Calu3 (cell line): ENCODE measurements around the gene ADGRD1. TPM values are rescaled to one million over a fixed set of nuclear protein-coding genes. Genes with fewer than 3 reads are reported as not detected.

Source experiments
- BruUV-seq: library from RNA; stranded (reverse); fragments of 400-500 nt; replicated peaks from 2 replicates; lab custom pipeline; 2021; lab: Mats Ljungman, UMichigan
- CTCF ChIA-PET: fragments of 300-600 bp; sonication (Branson Sonifier 250); formaldehyde crosslinking; loops from one replicate; lab custom pipeline; 2022; ENCODE audit warnings: antibody characterized with exemption; lab: Charles Lee
- DNase-seq: peaks from one replicate; pipeline ENCODE4 v3.0.0; 2022
- H3K27ac Mint-ChIP-seq: one replicate; pipeline ENCODE4 v1.8.0; 2022; ENCODE audit warnings: mixed read lengths; ENCODE audit not compliant: unreplicated experiment
- H3K27me3 Mint-ChIP-seq: one replicate; pipeline ENCODE4 v1.8.0; 2022; ENCODE audit warnings: mixed read lengths; ENCODE audit not compliant: unreplicated experiment
- H3K36me3 Mint-ChIP-seq: one replicate; pipeline ENCODE4 v1.8.0; 2022; ENCODE audit warnings: mild to moderate bottlenecking, moderate library complexity, mixed read lengths; ENCODE audit not compliant: insufficient read depth, unreplicated experiment
- H3K4me1 Mint-ChIP-seq: one replicate; pipeline ENCODE4 v1.8.0; 2022; ENCODE audit warnings: mild to moderate bottlenecking, low read depth, mixed read lengths; ENCODE audit not compliant: unreplicated experiment
- H3K4me3 Mint-ChIP-seq: one replicate; pipeline ENCODE4 v1.8.0; 2022; ENCODE audit warnings: mild to moderate bottlenecking, low read depth, moderate library complexity, mixed read lengths; ENCODE audit not compliant: unreplicated experiment
- H3K9me3 Mint-ChIP-seq: one replicate; pipeline ENCODE4 v1.8.0; 2022; ENCODE audit warnings: low read depth, mixed read lengths; ENCODE audit not compliant: unreplicated experiment
- CTCF ChIP-seq: fragments of 200-600 bp; IDR thresholded peaks from one replicate; pipeline ENCODE4 v1.8.0; 2022; ENCODE audit warnings: antibody characterized with exemption; ENCODE audit not compliant: unreplicated experiment
- intact Hi-C: fragments of 100-400 bp; cut with micrococcal nuclease; formaldehyde crosslinking; loops from one replicate; pipeline ENCODE4 v1.10.0; 2022; ENCODE audit not compliant: unreplicated experiment
- total RNA-seq: library from RNA; stranded (reverse); gene quantifications from 2 replicates; pipeline ENCODE4 v1.2.3, GENCODE V29; 2022

The ADGRD1 gene
- total RNA-seq, 1 experiment from 2014 or later, result not detected

- CTCF ChIA-PET, result no interaction called here
- no peaks in the 10 kb centered on the region for H3K4me1 Mint-ChIP-seq
- peaks cover 65% of the 10 kb centered on the region for H3K27me3 Mint-ChIP-seq
- H3K36me3 Mint-ChIP-seq, result no peaks in the 10 kb centered on the region
- BruUV-seq, result no TSS peak
- intact Hi-C loops, result no loop called here
- no peak for TF ChIP-seq CTCF
- no peak for DNase-seq
- H3K9me3 Mint-ChIP-seq, result no peaks in the 10 kb centered on the region
- H3K4me3 Mint-ChIP-seq, result no peak overlapping the region
- H3K27ac Mint-ChIP-seq, result no peak overlapping the region
These were observed 168.1 kb downstream of the ADGRD1 start for GRCh38 chr12:131121705-131122405.

- DNase-seq, result no peak
- no peaks in the 10 kb centered on the region for H3K4me1 Mint-ChIP-seq
- TF ChIP-seq CTCF, result no peak
- H3K4me3 Mint-ChIP-seq, result no peak overlapping the region
- H3K36me3 Mint-ChIP-seq, result no peaks in the 10 kb centered on the region
- BruUV-seq, result no TSS peak
- H3K27me3 Mint-ChIP-seq, result peaks cover 62% of the 10 kb centered on the region
- CTCF ChIA-PET, result interaction anchor here (0.9 kb wide), 1 partner anchor 16 kb away, joined by 4 read pairs; no protein-coding TSS in a partner anchor
- peaks cover 3% of the 10 kb centered on the region for H3K9me3 Mint-ChIP-seq
- intact Hi-C loops, result no loop called here
- no peak overlapping the region for H3K27ac Mint-ChIP-seq
These were observed 168.9 kb downstream of the ADGRD1 start for GRCh38 chr12:131122631-131123030.

DNA sequence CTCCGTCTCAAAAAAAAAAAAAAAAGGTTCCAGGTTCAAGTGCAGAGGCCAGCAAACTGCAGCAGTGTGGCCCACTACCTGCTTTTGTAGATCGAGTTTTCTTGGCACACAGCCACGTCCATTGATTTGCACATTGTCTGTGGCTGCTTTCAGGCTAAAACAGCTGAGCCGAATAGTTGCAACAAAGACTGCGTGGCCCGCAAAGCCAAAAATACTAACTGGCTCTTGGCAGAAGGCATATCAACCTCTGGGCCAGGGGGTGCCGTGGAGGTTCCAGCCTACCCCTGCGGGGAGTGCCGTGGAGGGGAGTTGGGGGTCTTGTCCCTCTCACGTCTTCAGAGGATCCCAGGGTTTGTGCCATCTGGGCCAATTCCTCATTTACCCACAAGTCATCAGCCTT, 170.1 kb downstream of the ADGRD1 start:
- Mint-ChIP-seq H3K9me3 (peaks cover 3% of the 10 kb centered on the region), H3K4me1 (no peaks in the 10 kb centered on the region), H3K36me3 (no peaks in the 10 kb centered on the region), H3K27me3 (peaks cover 50% of the 10 kb centered on the region), H3K27ac (no peak overlapping the region), H3K4me3 (no peak overlapping the region)
- BruUV-seq, result no TSS peak
- intact Hi-C loops, result no loop called here
- DNase-seq, result no peak
- TF ChIP-seq CTCF, result no peak
- CTCF ChIA-PET, result interaction anchor here (1.2 kb wide), 1 partner anchor 9 kb away, joined by 3 read pairs; no protein-coding TSS in a partner anchor

DNA sequence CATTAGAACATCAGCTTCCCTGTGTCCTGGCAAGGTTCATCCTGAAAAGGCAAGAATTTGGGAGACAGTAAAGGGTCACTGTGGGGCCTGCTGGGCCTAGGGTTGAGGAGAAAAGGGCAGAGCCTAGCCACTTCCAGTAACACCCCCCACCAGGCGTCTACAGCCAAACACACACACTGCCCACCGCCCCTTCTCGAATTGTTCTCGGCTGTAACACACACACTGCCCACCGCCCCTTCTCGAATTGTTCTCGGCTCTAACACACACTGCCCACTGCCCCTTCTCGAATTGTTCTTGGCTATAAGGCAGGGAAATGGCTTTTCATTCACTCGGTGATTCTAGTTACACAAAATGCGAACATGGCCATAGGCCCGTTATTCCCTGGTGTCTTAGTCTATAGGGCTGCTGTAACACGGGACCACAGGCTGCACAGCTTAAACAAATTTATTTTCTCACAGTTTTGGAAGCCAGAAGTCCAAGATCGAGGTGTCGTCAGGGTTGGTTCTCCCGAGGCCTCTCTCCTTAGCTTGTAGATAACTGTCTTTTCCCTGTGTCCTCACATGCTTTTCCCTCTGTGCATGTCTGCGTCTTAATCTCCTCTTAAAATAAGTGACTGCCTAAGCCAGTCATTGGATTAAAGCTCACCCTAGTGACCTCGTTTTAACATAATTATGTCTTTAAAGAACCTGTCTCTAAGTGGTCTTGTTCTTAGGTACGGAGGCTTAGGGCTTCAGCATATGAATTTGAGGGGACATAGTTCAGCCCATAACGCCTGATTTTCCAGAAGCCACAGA, 171.0 kb downstream of the ADGRD1 start:
- Mint-ChIP-seq H3K27me3 (peaks cover 42% of the 10 kb centered on the region), H3K4me3 (no peak overlapping the region), H3K9me3 (peaks cover 3% of the 10 kb centered on the region), H3K36me3 (no peaks in the 10 kb centered on the region), H3K27ac (no peak overlapping the region), H3K4me1 (no peaks in the 10 kb centered on the region)
- no peak for TF ChIP-seq CTCF
- BruUV-seq, result no TSS peak
- CTCF ChIA-PET, result interaction anchor here (0.6 to 1.2 kb wide), 2 partner anchors 8 to 19 kb away, joined by 3 read pairs; no protein-coding TSS in a partner anchor
- no peak for DNase-seq
- intact Hi-C loops, result no loop called here
